Heart right ventricle (tissue), 16 donors: ENCODE results near the gene CTDP1. TPM values are rescaled to one million over a fixed set of nuclear protein-coding genes. Genes with fewer than 3 reads are reported as not detected.
"Not testable (repeated sequence)": the region's sequence is repeated elsewhere in the genome, so short reads cannot be mapped to it uniquely, and the experiment has no call there.

Source experiments
- ATAC-seq, 8 donors: fragments of 200-7000 bp; cut with Tn5 transposase; one replicate each; pipeline ENCODE4 v1.9.1; 2020; ENCODE audit warnings: mild to moderate bottlenecking in 8 of 8, moderate library complexity in 8 of 8, moderate number of reproducible peaks in 1 of 8
- DNase-seq, 2 donors: peaks; one replicate each; pipeline ENCODE4 v3.0.0-alpha.2; 2020
- H3K27ac ChIP-seq, 10 donors: fragments of 200-600 bp; sonication (generic) in 2 of 10; one replicate each; pipeline versions ENCODE4 v1.5.0 to v1.8.0; 2020 to 2022; ENCODE audit warnings: mild to moderate bottlenecking in 3 of 10
- H3K27me3 ChIP-seq, 7 donors: fragments of 200-600 bp; one replicate each; pipeline ENCODE4 v1.8.0; 2021 to 2022; ENCODE audit warnings: mild to moderate bottlenecking in 2 of 7
- H3K36me3 ChIP-seq, 9 donors: fragments of 200-600 bp; sonication (generic) in 1 of 9; one replicate each; pipeline versions ENCODE4 v1.5.0 to v1.8.0; 2020 to 2022; ENCODE audit warnings: mild to moderate bottlenecking in 2 of 9
- H3K4me1 ChIP-seq, 9 donors: fragments of 200-600 bp; sonication (generic) in 1 of 9; one replicate each; pipeline versions ENCODE4 v1.5.0 to v1.8.0; 2020 to 2022; ENCODE audit warnings: mild to moderate bottlenecking in 4 of 9
- H3K4me3 ChIP-seq, 10 donors: fragments of 200-600 bp; sonication (generic) in 2 of 10; one replicate each; pipeline versions ENCODE4 v1.5.0 to v1.8.0; 2020 to 2022; ENCODE audit warnings: mild to moderate bottlenecking in 7 of 10, moderate library complexity in 2 of 10
- H3K9me3 ChIP-seq, 11 donors: fragments of 200-600 bp in 10 of 11; sonication (generic) in 2 of 11; one replicate each; pipeline versions ENCODE4 v1.5.0 to v1.8.0; 2013 to 2022; ENCODE audit warnings: mild to moderate bottlenecking in 2 of 11, control low read depth in 1 of 11, moderate library complexity in 1 of 11
- WGBS, 2 donors: extraction: QIAGEN DNeasy Blood & Tissue Kit; methylation state at CpG; one replicate each; pipeline ENCODE4 v1.1.7; 2013; ENCODE audit warnings: inconsistent platforms in 1 of 2; 5-methylcytosine and 5-hydroxymethylcytosine counted together
- intact Hi-C, 10 donors: fragments of 100-400 bp; cut with DNase I; formaldehyde crosslinking; loops; one replicate each; pipeline versions ENCODE4 v1.11.1 to v1.14.2; 2022
- polyA plus RNA-seq, 2 donors: library from polyadenylated mRNA; stranded (reverse); fragments of 200-250 nt; gene quantifications; one replicate each; pipeline ENCODE4 v1.2.3, GENCODE V29; 2013
- total RNA-seq, 10 donors: library from RNA; stranded (reverse); fragmentation: NEBNext Ultra II Directional in 3 of 10; extraction: Animal tissue kit (Norgen Biotek cat#: 25700) in 3 of 10; gene quantifications; one replicate each; pipeline versions ENCODE4 v1.2.1 to v1.2.4, GENCODE V29; 2021 to 2023
- TF ChIP-seq, protein P1 (sequence below), 9 donors: fragments of 200-600 bp; sonication (generic) in 2 of 9; IDR thresholded peaks; one replicate each; pipeline versions ENCODE4 v1.5.0 to v1.8.0; 2021 to 2022; ENCODE audit warnings: antibody characterized with exemption in 9 of 9, mild to moderate bottlenecking in 5 of 9, moderate library complexity in 1 of 9
- donor health status: Arrhythmogenic right ventricular cardiomyopathy.
- donor health status: ischemic (EF 13 %, LVEDD 7.1; RV severe dilation, severe dysfunction).
- donor health status: healthy with polysubstance abuse.
- donor health status: DM: no; HTN: yes; CAD: no.
- donor health status: DM: no; HTN: no; CAD: no.
- donor health status: ischemic (EF 25% LVEDD 6.9; RV normal size, moderate dysfunction).
- donor health status: ischemic (EF 25% LVEDD 5.7; RV mildly dilated, moderate dysfunction).
- donor health status: healthy.
- donor health status: DM: yes; HTN: yes; CAD: no.
- donor health status: Ischemic cardiomyopathy.
- donor health status: ischemic (EF 35%, LVEDD 5.7; RV mildly dilated, moderate dysfunction).
- donor health status: nonischemic (EF 11% LVEDD 7.7; RV severe dilation, severe dysfunction).
- donor health status: DM: yes; HTN: yes; CAD: no.
- donor health status: PGD.
- donor health status: ischemic (EF 29% LVEDD 5.4; RV normal size, mild dysfunction).
- donor health status: nonischemic (EF 23%, LVEDD 6.1; RV moderate dilation, normal function).

CTDP1 gene
- total and polyA plus RNA-seq, 12 donors: 6.8 to 12.5 (median 9.3) TPM

DNA sequence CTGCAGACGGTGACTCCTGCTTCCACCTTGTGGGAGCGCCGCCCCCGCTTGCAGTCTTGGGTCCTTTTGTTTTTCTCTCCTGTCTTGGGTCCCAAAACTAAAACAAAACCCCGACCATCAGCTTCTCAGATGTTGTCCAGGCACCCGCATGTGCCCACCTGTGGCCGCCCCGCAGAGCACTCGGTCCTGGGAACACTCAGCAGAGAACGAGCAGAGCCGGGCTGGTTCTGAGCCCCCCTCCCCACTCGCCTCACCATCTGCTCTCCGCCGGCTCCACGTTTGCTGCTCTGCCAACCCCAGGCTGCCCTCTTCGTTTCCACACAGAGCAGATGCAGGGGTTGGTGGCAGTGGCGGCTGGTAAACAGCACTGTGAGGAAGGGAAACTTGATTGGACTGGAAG is 38.5 kb downstream of the CTDP1 start:
- WGBS, 2 donors: 93 to 97% methylated on average over 17 of the region's 17 CpGs
- no peaks in the 10 kb centered on the region for H3K9me3 ChIP-seq
- TF ChIP-seq, protein P1, sequence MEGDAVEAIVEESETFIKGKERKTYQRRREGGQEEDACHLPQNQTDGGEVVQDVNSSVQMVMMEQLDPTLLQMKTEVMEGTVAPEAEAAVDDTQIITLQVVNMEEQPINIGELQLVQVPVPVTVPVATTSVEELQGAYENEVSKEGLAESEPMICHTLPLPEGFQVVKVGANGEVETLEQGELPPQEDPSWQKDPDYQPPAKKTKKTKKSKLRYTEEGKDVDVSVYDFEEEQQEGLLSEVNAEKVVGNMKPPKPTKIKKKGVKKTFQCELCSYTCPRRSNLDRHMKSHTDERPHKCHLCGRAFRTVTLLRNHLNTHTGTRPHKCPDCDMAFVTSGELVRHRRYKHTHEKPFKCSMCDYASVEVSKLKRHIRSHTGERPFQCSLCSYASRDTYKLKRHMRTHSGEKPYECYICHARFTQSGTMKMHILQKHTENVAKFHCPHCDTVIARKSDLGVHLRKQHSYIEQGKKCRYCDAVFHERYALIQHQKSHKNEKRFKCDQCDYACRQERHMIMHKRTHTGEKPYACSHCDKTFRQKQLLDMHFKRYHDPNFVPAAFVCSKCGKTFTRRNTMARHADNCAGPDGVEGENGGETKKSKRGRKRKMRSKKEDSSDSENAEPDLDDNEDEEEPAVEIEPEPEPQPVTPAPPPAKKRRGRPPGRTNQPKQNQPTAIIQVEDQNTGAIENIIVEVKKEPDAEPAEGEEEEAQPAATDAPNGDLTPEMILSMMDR (IDR thresholded peaks at IDR 0.05): no peak
- intact Hi-C loops: no loop called here
- ATAC-seq (no peak), DNase-seq (peak in 1 of 2 donors; percentile 5)
- H3K36me3 ChIP-seq: peaks cover 0 to 98% (median 30%) of the 10 kb centered on the region in 9 donors
- H3K27ac ChIP-seq: no peak overlapping the region
- H3K4me3 ChIP-seq: no peak overlapping the region
- no peaks in the 10 kb centered on the region for H3K4me1 ChIP-seq
- no peaks in the 10 kb centered on the region for H3K27me3 ChIP-seq

DNA sequence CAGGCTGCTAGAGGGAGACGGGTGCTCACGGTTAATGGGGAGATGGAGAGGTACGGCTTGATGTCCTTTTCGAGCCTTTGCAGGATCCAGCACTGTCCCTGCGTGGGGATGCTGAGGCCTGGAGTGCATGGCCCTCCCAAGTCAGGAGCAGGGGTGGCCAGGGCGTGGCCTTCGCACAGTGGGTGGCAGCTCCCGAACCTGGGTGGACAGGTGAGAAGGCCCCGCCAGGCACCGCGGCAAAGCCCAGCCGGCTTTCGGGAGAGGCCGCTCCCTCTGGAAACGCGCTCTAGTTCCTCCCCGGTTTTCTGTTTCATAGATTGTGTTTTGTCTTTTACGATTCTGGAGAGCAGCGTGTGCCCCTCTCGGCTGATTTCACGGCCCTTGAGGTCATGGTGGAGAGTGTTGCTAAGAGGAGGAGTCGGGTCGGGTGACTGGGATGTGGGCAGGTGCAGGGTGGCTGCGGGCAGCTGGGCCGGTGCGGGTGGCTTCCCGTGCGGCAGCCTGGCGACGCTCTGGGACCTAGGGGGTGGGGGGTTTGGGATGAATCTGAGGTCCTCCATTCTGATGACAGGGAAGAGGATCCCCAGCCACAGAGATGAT is 39.4 kb downstream of the CTDP1 start:
- no peak overlapping the region for H3K27ac ChIP-seq
- intact Hi-C loops: no loop called here
- 96 to 98% methylated on average over 30 of the region's 30 CpGs for WGBS, 2 donors
- peaks cover 0 to 95% (median 29%) of the 10 kb centered on the region in 9 donors for H3K36me3 ChIP-seq
- TF ChIP-seq, protein P1 (IDR thresholded peaks at IDR 0.05): no peak
- no peak overlapping the region for H3K4me3 ChIP-seq
- ATAC-seq (no peak), DNase-seq (no peak)
- no peaks in the 10 kb centered on the region for H3K27me3 ChIP-seq
- no peaks in the 10 kb centered on the region for H3K9me3 ChIP-seq
- no peaks in the 10 kb centered on the region for H3K4me1 ChIP-seq

DNA sequence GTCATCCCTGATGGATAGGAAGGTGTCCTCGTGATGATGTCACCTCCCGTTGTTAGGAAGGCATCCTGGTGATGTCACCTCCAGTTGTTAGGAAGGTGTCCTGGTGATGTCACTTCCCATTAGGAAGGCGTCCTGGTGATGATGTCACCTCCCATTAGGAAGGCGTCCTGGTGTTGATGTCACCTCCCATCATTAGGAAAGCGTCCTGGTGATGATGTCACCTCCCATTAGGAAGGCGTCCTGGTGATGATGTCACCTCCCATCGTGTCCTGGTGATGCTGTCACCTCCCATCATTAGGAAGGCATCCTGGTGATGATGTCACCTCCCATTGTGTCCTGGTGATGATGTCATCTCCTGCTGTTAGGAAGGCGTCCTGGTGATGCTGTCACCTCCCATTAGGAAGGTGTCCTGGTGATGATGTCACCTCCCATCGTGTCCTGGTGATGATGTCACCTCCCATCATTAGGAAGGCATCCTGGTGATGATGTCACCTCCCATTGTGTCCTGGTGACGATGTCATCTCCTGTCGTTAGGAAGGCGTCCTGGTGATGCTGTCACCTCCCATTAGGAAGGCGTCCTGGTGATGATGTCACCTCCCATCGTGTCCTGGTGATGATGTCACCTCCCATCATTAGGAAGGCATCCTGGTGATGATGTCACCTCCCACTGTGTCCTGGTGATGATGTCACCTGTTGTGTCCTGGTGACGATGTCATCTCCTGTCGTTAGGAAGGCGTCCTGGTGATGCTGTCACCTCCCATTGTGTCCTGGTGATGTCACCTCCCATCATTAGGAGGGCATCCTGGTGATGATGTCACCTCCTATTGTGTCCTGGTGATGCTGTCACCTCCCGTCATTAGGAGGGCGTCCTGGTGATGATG is 40.1 kb downstream of the CTDP1 start:
- H3K9me3 ChIP-seq, H3K4me1 ChIP-seq, H3K27ac ChIP-seq, H3K27me3 ChIP-seq, intact Hi-C loops, DNase-seq, H3K4me3 ChIP-seq, ATAC-seq: not testable (repeated sequence)
- peaks cover 0 to 95% (median 24%) of the 10 kb centered on the region in 9 donors for H3K36me3 ChIP-seq
- 86 to 88% methylated on average over 18 to 19 of the region's 19 CpGs for WGBS, 2 donors

DNA sequence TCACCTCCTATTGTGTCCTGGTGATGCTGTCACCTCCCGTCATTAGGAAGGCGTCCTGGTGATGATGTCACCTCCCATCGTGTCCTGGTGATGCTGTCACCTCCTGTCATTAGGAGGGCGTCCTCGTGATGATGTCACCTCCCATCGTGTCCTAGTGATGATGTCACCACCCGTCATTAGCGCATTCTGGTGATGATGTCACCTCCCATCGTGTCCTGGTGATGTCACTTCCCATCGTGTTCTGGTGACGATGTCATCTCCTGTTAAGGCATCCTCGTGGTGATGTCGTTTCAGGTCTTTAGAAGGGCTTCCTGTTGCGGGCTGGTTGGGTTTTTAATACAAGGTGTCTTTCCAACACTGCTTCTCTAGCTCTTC is 40.7 kb downstream of the CTDP1 start:
- intact Hi-C loops: no loop called here
- Histone ChIP-seq H3K27me3 (no peaks in the 10 kb centered on the region), H3K27ac (no peak overlapping the region), H3K4me3 (no peak overlapping the region), H3K36me3 (peaks cover 0 to 94% (median 18%) of the 10 kb centered on the region in 9 donors), H3K9me3 (no peaks in the 10 kb centered on the region), H3K4me1 (no peaks in the 10 kb centered on the region)
- no peak for DNase-seq
- TF ChIP-seq, protein P1 (IDR thresholded peaks at IDR 0.05): no peak
- 90% methylated on average over 14 of the region's 14 CpGs for WGBS, 2 donors
- no peak for ATAC-seq

DNA sequence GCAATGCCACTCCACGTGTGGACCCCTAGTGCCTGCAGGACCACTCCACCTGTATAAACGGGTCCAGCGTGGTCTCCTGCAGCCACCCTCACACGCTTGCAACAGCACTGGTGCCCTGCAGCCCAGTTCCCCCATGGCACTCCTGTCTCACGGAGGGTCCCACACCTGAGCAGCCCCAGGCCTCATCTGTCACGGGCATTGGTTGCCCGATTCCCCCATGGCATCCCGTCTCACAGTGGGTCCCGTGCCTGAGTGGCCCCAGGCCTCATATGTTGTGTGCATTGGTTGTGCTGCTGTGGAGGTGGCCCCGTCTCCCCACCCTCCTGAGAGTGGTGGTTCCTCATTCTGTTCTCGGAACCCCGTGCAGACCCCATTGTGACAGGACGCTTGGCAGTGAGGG is 43.4 kb downstream of the CTDP1 start:
- 96 to 99% methylated on average over 13 of the region's 13 CpGs for WGBS, 2 donors
- ATAC-seq: peak in 2 of 8 donors; percentile 7 to 43
- Histone ChIP-seq H3K9me3 (no peaks in the 10 kb centered on the region), H3K4me3 (no peak overlapping the region), H3K27ac (no peak overlapping the region), H3K36me3 (peaks cover 0 to 86% (median 2%) of the 10 kb centered on the region in 9 donors), H3K4me1 (no peaks in the 10 kb centered on the region), H3K27me3 (no peaks in the 10 kb centered on the region)
- intact Hi-C loops: no loop called here
- TF ChIP-seq, protein P1 (IDR thresholded peaks at IDR 0.05): no peak
- no peak for DNase-seq
